Kidney epithelial cell (primary cell): Measurements from ENCODE around the gene TEX47. TPM values are rescaled to one million over a fixed set of nuclear protein-coding genes. Genes with fewer than 3 reads are reported as not detected.

Experiments
- DNase-seq: peaks from one replicate; pipeline ENCODE4 v3.0.0-alpha.2; 2010; ENCODE audit warnings: low read depth
- H3K27me3 ChIP-seq: 2 replicates; pipeline ENCODE4 v1.6.0; 2011; ENCODE audit warnings: low read length; ENCODE audit not compliant: control insufficient read depth, insufficient read depth
- H3K36me3 ChIP-seq: 2 replicates; pipeline ENCODE4 v1.5.1; 2011; ENCODE audit warnings: low read length; ENCODE audit not compliant: control insufficient read depth, insufficient read depth
- H3K4me3 ChIP-seq: 2 replicates; pipeline ENCODE4 v1.5.1; 2011; ENCODE audit warnings: low read depth, mild to moderate bottlenecking, control low read depth, low read length
- total RNA-seq: library from RNA; depleted of rRNA; stranded (reverse); fragments of >200 nt; gene quantifications from 2 replicates; pipeline ENCODE4 v1.2.3, GENCODE V29; 2015
- TF ChIP-seq, protein P1 (sequence below): IDR thresholded peaks from 2 replicates; pipeline ENCODE4 v1.5.1; 2011; ENCODE audit warnings: mild to moderate bottlenecking, moderate library complexity, low read length, control low read depth, inconsistent platforms; ENCODE audit not compliant: insufficient read depth, poor library complexity, severe bottlenecking

Gene TEX47
- total RNA-seq, 1 donor from 2014 or later: not detected

DNA sequence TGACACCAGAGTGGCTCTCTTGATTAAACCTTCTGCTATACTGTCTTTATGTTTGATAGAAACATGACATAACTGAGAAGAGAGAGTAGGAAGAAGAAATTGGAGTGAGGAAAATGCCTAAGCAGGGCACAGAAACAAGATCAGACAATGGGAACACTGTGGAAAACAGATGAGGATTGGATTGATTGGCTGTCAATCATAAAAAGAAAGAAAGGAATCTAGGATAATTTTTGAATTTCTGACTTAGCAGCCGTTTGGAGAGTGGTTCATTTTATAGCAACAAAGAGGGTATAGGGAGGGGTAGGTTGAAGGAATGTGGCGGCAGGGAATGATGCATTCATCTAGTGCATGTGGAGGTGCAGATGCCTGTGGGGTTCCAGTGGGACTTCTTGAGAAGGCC lies 7.8 kb downstream of the TEX47 start:
- H3K36me3 ChIP-seq: no peaks in the 10 kb centered on the region
- no peak overlapping the region for H3K4me3 ChIP-seq
- H3K27me3 ChIP-seq: no peaks in the 10 kb centered on the region
- TF ChIP-seq, protein P1, sequence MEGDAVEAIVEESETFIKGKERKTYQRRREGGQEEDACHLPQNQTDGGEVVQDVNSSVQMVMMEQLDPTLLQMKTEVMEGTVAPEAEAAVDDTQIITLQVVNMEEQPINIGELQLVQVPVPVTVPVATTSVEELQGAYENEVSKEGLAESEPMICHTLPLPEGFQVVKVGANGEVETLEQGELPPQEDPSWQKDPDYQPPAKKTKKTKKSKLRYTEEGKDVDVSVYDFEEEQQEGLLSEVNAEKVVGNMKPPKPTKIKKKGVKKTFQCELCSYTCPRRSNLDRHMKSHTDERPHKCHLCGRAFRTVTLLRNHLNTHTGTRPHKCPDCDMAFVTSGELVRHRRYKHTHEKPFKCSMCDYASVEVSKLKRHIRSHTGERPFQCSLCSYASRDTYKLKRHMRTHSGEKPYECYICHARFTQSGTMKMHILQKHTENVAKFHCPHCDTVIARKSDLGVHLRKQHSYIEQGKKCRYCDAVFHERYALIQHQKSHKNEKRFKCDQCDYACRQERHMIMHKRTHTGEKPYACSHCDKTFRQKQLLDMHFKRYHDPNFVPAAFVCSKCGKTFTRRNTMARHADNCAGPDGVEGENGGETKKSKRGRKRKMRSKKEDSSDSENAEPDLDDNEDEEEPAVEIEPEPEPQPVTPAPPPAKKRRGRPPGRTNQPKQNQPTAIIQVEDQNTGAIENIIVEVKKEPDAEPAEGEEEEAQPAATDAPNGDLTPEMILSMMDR: no peak
- no peak for DNase-seq

DNA sequence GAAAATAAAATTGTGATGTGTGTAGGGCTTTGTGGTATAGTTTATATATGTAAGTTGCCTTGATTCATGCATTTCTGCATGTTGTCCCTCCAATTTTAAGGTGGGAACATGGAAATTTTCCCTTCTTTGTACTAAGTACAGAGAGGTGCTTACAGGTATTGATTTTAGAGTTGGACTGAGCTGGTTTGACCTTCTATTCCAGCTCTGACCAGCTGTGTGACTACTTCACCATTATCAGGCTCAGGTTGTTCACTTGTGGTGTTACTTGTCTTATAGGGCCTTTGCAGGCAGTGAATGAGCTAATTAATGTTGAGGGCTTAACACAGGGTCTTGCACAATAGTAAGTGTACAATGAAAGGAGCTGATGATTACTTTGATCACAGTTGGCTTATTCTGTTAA lies 19.7 kb downstream of the TEX47 start:
- Histone ChIP-seq H3K36me3 (no peaks in the 10 kb centered on the region), H3K4me3 (no peak overlapping the region), H3K27me3 (no peaks in the 10 kb centered on the region)
- TF ChIP-seq, protein P1: no peak
- DNase-seq: no peak

GRCh38 chr7:88772776-88773175 lies 22.8 kb downstream of the TEX47 start:
- H3K36me3 ChIP-seq: no peaks in the 10 kb centered on the region
- no peaks in the 10 kb centered on the region for H3K27me3 ChIP-seq
- TF ChIP-seq, protein P1: no peak
- DNase-seq: no peak
- H3K4me3 ChIP-seq: no peak overlapping the region

- TF ChIP-seq, protein P1: no peak
- DNase-seq: no peak
- Histone ChIP-seq H3K36me3 (no peaks in the 10 kb centered on the region), H3K27me3 (no peaks in the 10 kb centered on the region), H3K4me3 (no peak overlapping the region)
Measured at GRCh38 chr7:88771417-88771816, 24.1 kb downstream of the TEX47 start.

DNA sequence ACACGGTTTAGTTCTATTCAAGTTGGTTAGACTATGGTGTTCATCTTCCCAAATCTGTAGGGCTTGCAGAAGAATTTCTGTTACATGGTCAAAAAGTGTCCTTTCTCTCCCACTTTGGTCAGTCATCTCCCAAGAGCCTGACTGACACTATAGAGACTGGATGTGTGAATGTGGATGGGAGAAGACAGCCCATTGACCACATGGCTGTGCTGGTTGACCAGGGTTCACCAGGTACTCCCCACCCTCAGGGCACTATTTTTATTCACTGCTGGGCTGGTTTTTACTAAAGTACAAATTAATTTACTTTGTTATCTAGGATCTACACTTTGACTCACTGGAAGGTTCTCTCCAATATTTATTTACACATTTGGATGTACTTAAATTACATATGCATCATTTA lies 33.8 kb downstream of the TEX47 start:
- Histone ChIP-seq H3K27me3 (peaks cover 23% of the 10 kb centered on the region), H3K4me3 (no peak overlapping the region), H3K36me3 (no peaks in the 10 kb centered on the region)
- TF ChIP-seq, protein P1: no peak
- no peak for DNase-seq

- TF ChIP-seq, protein P1: no peak
Measured at GRCh38 chr7:88760136-88760515, 35.4 kb downstream of the TEX47 start.

More at GRCh38 chr7:88760136-88760515, 35.4 kb downstream of the TEX47 start:
- Histone ChIP-seq H3K4me3 (no peak overlapping the region), H3K36me3 (no peaks in the 10 kb centered on the region), H3K27me3 (peaks cover 23% of the 10 kb centered on the region)
- no peak for DNase-seq
